GM21390 (cell line): ENCODE measurements around the gene C3orf22.
"Not testable (repeated sequence)": the region's sequence is repeated elsewhere in the genome, so short reads cannot be mapped to it uniquely, and the experiment has no call there.

ENCODE experiments used
- ATAC-seq: cut with Tn5 transposase; IDR thresholded peaks from one replicate; pipeline ENCODE4 v1.9.1; 2021; ENCODE audit not compliant: unreplicated experiment

Gene C3orf22

GRCh38 chr3:126544596-126545281 lies 14.0 kb downstream of the C3orf22 start:
- no peak for ATAC-seq

GRCh38 chr3:126543457-126544061 lies 15.2 kb downstream of the C3orf22 start:
- no peak for ATAC-seq

DNA sequence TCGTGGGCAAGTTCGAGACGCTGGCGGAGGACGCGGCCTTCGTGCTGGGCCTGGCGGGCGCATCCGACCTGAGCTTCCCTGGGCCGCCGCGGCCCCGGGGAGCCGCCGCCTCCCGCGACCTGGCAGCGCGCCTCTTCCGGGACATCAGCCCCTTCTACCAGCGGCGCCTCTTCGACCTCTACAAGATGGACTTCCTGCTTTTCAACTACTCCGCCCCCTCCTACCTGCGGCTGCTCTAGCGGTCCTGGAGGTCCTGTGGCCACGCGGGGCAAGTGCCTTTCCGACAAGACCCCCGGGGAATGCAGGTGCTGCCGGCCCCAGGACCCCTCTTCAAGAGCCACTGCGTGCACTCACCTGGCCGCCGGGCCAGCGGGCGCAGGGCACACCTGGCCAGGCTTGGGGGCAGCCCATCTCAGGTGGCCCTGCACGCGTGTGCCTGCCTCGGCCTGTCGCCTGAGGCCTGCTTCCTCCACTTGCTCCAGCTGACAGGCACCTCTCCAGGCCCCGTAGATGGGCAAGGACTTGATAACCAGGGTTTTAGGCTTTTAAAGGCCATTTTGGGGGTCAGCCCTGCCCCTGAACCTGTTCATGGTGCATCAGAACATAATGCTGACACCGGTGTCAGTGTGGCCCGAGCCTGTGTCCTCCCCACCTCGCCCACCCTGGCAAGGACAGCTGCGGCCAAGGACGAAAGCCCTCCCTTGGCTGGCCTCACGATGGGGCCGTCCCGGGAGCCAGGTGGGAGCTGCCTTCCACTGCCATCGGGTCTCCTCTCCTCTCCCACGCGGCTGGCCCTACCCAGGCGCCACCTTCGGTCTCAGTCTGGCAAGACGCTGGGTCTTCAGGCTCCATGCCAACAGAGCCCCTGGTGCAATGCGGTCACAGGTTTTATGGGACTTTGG lies 16.1 kb downstream of the C3orf22 start:
- ATAC-seq = no peak

DNA sequence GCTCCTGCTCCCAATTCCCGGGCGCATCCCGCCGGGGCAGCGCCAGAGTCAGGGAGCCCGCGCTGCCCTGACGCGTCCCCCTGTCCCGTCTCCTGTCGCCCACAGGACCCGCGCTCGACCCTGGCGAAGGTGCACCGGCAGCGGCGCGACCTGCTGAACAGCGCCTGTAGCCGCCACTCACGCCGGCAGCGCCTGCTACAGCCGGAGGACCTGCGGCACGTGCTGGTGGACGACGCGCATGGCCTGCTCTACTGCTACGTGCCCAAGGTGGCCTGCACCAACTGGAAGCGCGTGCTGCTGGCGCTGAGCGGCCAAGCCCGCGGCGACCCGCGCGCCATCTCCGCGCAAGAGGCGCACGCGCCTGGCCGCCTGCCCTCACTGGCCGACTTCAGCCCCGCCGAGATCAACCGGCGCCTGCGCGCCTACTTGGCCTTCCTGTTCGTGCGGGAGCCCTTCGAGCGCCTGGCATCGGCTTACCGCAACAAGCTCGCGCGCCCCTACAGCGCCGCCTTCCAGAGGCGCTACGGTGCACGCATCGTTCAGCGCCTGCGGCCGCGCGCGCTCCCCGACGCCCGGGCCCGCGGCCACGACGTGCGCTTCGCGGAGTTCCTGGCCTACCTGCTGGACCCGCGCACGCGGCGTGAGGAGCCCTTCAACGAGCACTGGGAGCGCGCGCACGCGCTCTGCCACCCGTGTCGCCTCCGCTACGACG lies 16.9 kb downstream of the C3orf22 start:
- no peak for ATAC-seq

DNA sequence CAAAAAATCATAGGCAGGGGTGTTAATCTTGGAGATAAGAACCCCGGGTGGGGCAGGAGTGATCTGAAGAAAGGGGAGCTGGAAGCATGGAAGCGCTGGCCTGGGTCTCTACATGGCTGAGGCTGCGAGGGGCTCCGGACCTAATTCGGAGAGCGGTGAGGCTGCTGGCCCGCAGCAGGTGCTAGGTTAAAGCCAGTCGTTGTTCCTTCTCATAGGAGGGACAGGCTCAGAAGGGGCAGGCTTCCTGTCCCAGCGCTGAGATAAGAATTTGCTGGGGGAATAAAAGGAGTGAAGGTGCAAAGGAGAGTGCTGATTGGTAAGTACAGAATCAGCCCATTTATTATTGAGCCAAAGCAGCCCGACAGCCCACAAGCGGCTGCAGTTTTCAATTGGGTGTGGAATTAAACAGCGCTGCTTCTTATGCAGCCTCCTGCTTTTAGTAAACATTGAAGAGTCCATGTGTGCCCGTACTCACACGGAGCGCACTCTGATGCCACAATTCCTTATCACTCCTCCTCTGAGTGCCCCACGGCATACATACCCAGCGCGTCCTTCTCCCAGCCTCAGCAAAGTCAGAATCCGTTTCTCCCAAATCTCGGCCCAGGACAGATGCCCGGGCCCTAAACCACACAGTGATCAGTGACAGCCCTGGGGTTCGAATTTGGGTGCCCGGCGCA lies 17.6 kb downstream of the C3orf22 start:
- ATAC-seq = no peak

- no peak for ATAC-seq
Measured at GRCh38 chr3:126540342-126540849, 18.3 kb downstream of the C3orf22 start.

- ATAC-seq = no peak
Measured at GRCh38 chr3:126539558-126540250, 19.0 kb downstream of the C3orf22 start.

DNA sequence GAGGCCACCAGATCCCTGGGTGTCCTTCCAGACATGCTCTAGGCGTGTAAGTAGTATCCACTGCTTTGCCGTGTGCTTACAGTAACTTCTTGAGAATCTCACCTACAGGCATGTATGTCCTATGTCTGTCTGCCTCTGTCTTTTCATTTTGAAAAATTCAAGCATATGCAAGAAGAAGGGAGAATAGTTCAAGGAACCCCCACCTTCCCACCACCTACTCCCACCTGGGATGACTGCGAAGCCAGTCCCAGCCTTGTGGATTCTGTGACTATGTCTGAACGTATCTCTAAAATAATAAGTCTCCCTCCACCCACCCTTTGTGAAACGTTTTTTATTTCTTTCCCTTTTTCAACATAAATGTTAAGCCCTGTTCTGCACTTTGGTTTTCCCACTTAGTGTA lies 19.8 kb downstream of the C3orf22 start:
- ATAC-seq = no peak

DNA sequence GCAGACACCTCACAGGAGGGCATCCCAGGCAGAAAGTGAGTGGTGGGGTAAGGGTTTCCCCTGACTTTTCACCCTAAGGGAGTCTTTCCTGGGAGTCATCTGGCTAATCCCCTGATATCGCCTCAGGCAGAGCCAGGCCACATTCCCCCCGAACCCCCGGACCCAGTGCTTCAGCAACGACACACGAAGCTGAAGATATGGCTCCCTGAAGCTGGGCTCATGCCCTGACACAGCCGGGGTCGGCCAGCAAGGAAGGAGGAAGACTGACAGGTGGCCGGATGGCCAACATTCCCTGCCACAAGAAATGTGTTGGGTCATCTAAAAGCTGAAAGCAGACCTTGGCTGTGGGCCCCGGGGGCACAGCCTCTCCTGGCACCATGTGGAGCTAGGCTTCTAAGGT lies 20.4 kb downstream of the C3orf22 start:
- no peak for ATAC-seq

DNA sequence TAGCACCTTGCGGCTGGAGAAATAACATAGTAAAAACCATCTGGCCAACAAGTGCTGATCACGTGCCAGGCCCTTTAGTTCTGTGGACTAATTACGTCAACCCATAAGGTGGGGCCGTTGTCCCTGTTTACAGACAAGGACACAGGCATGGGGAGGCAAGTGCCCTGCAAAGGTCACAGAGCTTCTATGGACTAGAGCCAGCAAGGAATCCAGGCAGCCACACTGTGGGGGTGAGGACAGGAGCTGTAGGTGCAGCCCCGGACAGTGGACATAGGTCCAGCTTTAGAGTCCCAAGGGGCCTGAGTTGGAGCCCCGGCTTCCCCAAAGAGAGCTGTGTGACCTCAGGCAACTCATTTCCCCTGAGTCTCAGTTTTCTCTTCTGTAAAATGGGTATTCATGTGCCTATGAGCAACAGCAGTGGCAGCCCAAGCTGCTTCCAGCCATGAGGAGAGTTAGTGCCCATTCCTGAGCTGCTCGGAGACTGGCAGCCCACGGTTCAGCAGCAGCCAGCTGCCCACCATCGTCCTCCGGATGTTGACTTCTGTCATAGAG lies 20.9 kb downstream of the C3orf22 start:
- no peak for ATAC-seq

DNA sequence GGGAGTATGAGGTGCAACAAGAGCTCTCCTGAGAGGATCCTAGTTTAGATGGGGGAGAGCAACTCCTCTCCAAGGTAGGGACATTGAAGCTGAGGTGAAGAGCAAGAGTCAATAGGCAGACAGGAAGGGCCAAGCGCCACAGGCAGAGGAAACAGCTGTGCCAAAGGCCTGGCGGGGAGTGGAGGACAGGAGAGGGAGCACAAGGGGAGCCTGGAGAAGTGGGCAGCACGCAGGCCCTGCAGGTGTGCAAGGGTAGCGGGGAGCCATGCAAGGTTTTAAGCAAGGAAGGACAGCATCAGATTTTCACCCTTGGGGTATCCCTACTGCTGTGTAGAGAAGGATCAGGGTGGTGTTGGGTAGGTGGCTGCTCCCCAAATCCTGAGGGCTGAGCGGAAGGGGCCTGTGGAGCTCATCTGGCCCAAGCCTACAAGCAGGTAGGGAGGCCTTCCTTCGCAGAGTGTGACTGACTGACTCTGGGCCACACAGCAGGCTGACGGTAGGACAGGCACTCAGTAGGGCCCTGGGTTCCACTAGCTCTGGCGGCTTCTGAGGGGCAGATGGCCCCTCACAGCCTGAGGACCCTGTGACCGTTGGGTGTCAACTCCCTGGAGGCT lies 21.5 kb downstream of the C3orf22 start:
- no peak for ATAC-seq

DNA sequence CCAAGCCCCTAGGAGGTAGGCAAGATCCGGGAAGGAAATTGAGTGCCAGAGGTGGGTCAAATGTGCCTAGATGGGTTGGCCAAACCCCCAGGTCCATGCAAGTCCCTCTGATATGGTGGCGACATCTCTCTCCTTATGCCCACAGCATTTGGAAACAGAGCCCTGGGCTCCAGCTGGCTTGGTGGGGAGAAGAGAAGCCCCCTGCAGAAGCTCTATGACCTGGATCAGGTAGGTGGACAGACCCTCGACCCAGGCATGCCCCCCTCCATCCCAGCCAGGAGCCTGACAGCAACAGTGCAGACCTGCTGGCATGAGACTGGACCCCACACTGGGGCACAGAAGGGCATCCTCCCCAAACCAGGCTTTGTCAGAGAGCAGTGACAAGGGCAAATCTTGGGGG lies 22.6 kb downstream of the C3orf22 start:
- no peak for ATAC-seq

DNA sequence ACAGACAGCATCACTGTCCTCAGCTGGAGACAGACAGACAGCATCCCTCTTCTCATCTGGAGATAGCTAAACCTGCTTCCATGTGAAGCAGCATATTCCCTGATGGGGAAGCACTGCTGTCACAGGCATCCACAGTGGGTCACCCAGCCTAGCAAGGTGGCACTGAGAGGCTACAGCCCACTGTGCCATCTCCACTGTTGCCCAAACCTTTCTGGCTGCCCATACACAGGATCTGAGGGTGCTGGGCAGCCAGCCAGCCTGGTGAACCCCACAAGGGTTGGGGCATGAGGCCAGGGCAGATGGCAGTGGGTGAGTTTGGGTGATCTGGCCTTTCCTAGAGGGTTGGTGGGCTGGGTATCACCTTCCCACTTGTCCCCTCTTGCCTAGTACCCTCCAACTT lies 23.1 kb downstream of the C3orf22 start:
- ATAC-seq = no peak

- ATAC-seq = not testable (repeated sequence)
Measured at GRCh38 chr3:126534716-126535115, 24.0 kb downstream of the C3orf22 start.

DNA sequence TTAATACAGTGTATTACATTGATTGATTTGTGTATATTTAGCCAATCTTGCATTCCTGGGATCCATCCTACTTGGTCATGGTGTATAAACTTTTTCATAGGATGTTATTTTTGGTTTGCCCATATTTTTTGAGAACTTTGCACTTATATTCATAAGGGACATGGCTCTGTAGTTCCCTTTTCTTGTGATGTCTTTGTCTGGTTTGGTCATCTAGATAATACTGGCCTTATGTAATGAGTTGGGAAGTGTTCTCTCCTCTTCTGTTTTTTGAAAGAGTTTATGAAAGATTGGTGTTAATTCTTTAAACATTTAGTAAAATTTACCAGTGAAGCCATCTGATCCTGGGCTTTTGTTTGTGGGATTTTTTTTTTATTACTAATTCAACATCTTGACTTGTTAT lies 25.2 kb downstream of the C3orf22 start:
- ATAC-seq = no peak

GRCh38 chr3:126531051-126531330 lies 27.7 kb downstream of the C3orf22 start:
- ATAC-seq = no peak

DNA sequence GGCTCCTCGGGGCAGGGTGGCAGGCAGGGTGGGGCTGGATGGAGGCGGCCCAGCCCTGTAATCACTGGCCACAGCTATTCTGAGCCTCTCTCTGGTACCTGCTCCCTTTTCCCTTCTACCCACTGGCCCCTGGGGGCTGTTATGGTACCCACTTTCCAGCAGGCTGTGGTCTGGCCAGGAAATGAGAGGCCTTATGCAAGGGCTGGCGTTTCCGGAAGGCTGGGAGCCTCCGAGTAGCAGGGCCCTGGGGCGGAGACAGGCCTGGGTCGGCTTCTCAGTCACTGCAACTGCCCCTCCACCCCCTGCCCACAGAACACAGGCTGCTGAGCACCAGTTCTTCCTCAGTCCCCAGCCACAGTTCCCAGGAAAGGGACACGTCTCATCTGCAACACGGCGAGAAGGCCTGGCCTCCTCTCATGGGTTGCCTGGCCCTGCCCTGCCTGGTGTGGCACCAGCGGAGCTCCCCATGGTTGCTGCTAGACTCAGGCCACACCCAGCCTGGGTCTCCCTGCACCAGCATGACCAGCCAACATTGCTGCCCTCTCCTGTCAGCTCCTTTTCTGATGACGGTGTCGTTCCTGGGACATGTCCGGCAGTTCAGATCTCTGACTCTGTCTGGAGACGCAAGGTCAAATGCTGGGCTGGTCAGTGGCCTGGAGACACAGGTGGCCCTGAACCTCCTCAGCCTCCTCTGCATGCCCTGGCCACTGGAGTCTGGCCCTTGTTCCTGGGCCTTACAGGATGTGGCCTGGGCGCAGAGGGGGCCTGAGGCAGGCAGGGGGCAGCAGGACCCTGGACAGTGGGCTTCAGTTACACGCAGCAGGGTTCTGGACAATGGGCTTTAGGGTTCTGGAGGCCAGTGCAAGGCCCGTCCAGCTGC lies 28.3 kb downstream of the C3orf22 start:
- ATAC-seq = no peak

DNA sequence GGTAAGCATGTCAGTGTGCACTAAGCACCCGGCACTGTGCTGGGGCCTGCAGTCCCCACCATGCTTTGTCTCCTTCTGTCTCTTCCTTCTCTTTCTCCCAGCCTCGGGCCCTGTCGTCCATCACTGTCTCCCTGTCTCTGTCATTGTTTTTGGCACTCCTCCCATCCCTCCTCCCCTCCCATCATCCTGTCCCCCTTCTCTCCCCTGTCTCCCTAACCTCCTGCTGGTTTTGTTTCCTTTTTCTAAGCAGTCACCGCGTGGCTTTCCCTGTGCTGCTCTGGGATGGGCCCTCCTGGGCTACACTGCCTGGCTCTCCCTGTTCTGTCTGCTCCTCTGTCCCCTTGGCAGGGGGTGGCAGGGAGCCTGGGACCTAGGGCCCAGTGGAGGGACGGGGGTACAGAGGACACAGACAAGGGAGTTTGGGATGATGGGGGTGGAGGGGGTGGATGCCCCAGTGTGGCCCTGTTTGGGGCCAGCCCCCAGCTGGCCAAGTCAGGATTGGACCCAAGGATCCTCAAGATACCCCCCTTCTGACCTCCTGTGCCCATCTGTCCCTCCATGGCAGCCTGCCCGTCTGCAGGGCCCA lies 29.1 kb downstream of the C3orf22 start:
- ATAC-seq = no peak
